ENCODE data around the gene ATM.

GRCh38 chr11:108210441-108210840, 12.4 kb upstream of the ATM start:
- no peak for TF ChIP-seq TAF1 (IDR thresholded peaks at IDR 0.05; ENCODE audit: low read depth)
- no peak for TF ChIP-seq YY1 (IDR thresholded peaks at IDR 0.05; ENCODE audit: low read depth)
- TF ChIP-seq EGR1 (IDR thresholded peaks at IDR 0.05) = no peak

Measured in Ishikawa (cell line).